Uterine smooth muscle cell (primary cell): ENCODE results near the gene SLC10A2. TPM values are rescaled to one million over a fixed set of nuclear protein-coding genes. Genes with fewer than 3 reads are reported as not detected.

ENCODE experiments used
- total RNA-seq: library from RNA; depleted of rRNA; stranded (reverse); fragments of >200 nt; gene quantifications from 2 replicates; pipeline ENCODE4 v1.2.3, GENCODE V29; 2014

The SLC10A2 gene, protein sequence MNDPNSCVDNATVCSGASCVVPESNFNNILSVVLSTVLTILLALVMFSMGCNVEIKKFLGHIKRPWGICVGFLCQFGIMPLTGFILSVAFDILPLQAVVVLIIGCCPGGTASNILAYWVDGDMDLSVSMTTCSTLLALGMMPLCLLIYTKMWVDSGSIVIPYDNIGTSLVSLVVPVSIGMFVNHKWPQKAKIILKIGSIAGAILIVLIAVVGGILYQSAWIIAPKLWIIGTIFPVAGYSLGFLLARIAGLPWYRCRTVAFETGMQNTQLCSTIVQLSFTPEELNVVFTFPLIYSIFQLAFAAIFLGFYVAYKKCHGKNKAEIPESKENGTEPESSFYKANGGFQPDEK
- total RNA-seq: not detected in 2 replicates

DNA sequence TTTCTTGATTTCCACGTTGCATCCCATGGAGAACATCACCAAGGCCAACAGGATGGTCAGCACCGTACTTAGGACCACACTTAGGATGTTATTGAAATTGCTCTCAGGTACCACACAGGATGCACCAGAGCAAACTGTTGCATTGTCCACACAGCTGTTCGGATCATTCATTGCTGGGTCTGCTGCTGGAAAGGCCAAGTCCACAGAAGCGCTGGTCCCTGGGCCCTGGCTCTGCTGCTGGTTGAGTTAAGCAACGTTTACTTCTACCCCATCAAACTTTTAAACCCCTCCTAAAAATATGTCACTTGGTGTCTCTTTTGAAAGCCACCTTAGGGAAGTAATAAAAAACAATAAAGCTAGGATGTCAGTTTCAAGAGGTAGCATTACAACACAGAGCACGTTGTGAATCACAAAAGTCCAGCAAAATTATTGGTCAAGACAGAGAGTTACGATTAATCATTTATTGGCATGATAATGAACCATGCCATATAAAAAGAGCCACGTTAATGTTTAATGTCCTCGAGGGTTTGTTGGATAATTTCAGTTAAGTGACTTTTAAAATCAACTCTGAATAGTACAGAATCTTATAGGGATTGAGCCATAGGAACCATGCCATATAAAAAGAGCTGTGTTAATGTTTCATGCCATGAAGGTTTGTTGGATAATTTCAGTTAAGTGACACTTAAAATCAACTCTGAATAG is at the start of gene SLC10A2:
TSS of gene SLC10A2 (minus strand) at position 339 of the 702 bp plus-strand sequence. CDS start at position 171, 168 bp downstream.

Other genes starting within 250 kb of the SLC10A2 start
- gene ERCC5, start 220.4 kb downstream of the SLC10A2 start, total RNA-seq: 65.7 and 73.0 TPM in 2 replicates